T-cell (primary cell): ENCODE data around the gene THSD8. TPM values are rescaled to one million over a fixed set of nuclear protein-coding genes. Genes with fewer than 3 reads are reported as not detected.
"Not testable (repeated sequence)": the region's sequence is repeated elsewhere in the genome, so short reads cannot be mapped to it uniquely, and the experiment has no call there.

Experiments
- ATAC-seq, 4 experiments: fragments of 200-7000 bp in 3 of 4; fragments of 150-1000 bp in 1 of 4; cut with Tn5 transposase; replicated peaks in 1 of 4; 1 replicate in 3 of 4; 2 replicates in 1 of 4; pipeline ENCODE4 v1.10.0; 2021; ENCODE audit warnings: moderate library complexity in 3 of 4, mild to moderate bottlenecking in 2 of 4, moderate number of reproducible peaks in 1 of 4
- CTCF ChIA-PET, 2 donors: fragments of 300-600 bp; sonication (Branson Sonifier 250); formaldehyde crosslinking; loops; one replicate each; lab custom pipeline; 2022; ENCODE audit warnings: antibody characterized with exemption in 2 of 2; lab: Charles Lee
- POLR2A ChIA-PET, 2 donors: fragments of 300-600 bp; sonication (Branson Sonifier 250); formaldehyde crosslinking; loops; one replicate each; lab custom pipeline; 2022; ENCODE audit warnings: antibody characterized with exemption in 2 of 2; lab: Charles Lee
- DNase-seq, 35 experiments: peaks; one replicate each; pipeline versions ENCODE4 v3.0.0 to v3.0.0-alpha.2; 2013 to 2023
- H3K27ac ChIP-seq: one replicate; pipeline ENCODE4 v1.5.1; 2013; ENCODE audit warnings: low read length
- H3K27me3 ChIP-seq, 2 experiments: replicated peaks in 1 of 2; 1 replicate in 1 of 2; 2 replicates in 1 of 2; pipeline versions ENCODE4 v1.6.1 to v1.7.0; 2013; ENCODE audit warnings: low read length in 1 of 2, mixed read lengths in 1 of 2; ENCODE audit not compliant: control insufficient read depth in 2 of 2, insufficient read depth in 2 of 2; ENCODE audit errors: extremely low read depth in 1 of 2
- H3K36me3 ChIP-seq, 2 donors: 1 replicate in 1 of 2; 2 replicates in 1 of 2; pipeline versions ENCODE4 v1.6.1 to v1.7.0; 2013; ENCODE audit warnings: low read length in 1 of 2; ENCODE audit not compliant: control insufficient read depth in 2 of 2, insufficient read depth in 1 of 2; ENCODE audit errors: extremely low read depth in 1 of 2
- H3K4me1 ChIP-seq, 2 experiments: 1 replicate in 1 of 2; 2 replicates in 1 of 2; pipeline versions ENCODE4 v1.6.1 to v1.7.0; 2013; ENCODE audit warnings: low read length in 2 of 2, mixed read lengths in 1 of 2; ENCODE audit not compliant: insufficient read depth in 2 of 2, control insufficient read depth in 1 of 2; ENCODE audit errors: extremely low read depth in 1 of 2
- H3K4me3 ChIP-seq, 2 donors: 1 replicate in 1 of 2; 2 replicates in 1 of 2; pipeline versions ENCODE4 v1.5.1 to v1.7.0; 2013; ENCODE audit warnings: mild to moderate bottlenecking in 2 of 2, low read length in 1 of 2, moderate library complexity in 1 of 2; ENCODE audit not compliant: control insufficient read depth in 1 of 2; ENCODE audit errors: extremely low read depth in 1 of 2
- H3K9me3 ChIP-seq: 2 replicates; pipeline ENCODE4 v1.7.0; 2013
- H3K27ac Mint-ChIP-seq, 2 donors: one replicate each; pipeline ENCODE4 v1.8.0; 2020 to 2021; ENCODE audit warnings: mild to moderate bottlenecking in 2 of 2, mixed read lengths in 2 of 2
- H3K27me3 Mint-ChIP-seq, 2 donors: one replicate each; pipeline ENCODE4 v1.8.0; 2021 to 2022; ENCODE audit warnings: mixed read lengths in 2 of 2
- H3K36me3 Mint-ChIP-seq: one replicate; pipeline ENCODE4 v1.8.0; 2021; ENCODE audit warnings: mixed read lengths
- H3K4me1 Mint-ChIP-seq, 3 donors: one replicate each; pipeline ENCODE4 v1.8.0; 2020 to 2022; ENCODE audit warnings: mixed read lengths in 3 of 3, mild to moderate bottlenecking in 1 of 3
- H3K4me3 Mint-ChIP-seq, 3 donors: one replicate each; pipeline ENCODE4 v1.8.0; 2020 to 2022; ENCODE audit warnings: mild to moderate bottlenecking in 3 of 3, mixed read lengths in 3 of 3, moderate library complexity in 3 of 3
- H3K9me3 Mint-ChIP-seq, 3 donors: one replicate each; pipeline ENCODE4 v1.8.0; 2020 to 2022; ENCODE audit warnings: mixed read lengths in 3 of 3
- WGBS: methylation state at CpG from one replicate; pipeline ENCODE4 v1.1.5; 2013; ENCODE audit warnings: missing lambda C conversion rate; ENCODE audit not compliant: insufficient coverage; 5-methylcytosine and 5-hydroxymethylcytosine counted together
- total RNA-seq, 35 experiments: library from RNA in 6 of 35; stranded (reverse) in 6 of 35; fragments of 120-200 nt in 1 of 35; gene quantifications; one replicate each; pipeline versions ENCODE4 v1.2.1 to v1.2.4 and lab custom pipeline; 2013 to 2026

Gene THSD8
- total RNA-seq, 5 donors from 2014 or later (not counting 1 experiment from before 2014, with no cell fraction given) = 0.63 to 2.4 (median 0.97) TPM; not detected in 1

DNA sequence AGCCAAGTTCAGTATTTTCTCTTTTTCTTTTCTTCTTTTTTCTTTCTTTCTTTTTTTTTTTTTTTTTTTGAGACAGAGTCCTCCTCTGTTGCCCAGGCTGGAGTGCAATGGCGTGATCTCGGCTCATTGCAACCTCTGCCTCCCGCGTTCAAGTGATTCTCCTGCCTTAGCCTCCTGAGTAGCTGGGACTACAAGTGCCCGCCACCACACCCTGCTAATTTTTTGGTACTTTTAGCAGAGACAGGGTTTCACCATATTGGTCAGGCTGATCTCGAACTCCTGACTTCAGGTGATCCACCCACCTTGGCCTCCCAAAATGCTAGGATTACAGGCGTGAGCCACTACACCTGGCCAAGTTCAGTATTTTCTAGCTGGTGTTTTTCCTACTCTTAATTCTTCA, 4.3 kb upstream of the THSD8 start:
- POLR2A ChIA-PET, H3K9me3 Mint-ChIP-seq: not testable (repeated sequence)
- WGBS = 93% methylated on average over 3 of the region's 7 CpGs

GRCh38 chr19:12799742-12800465, 2.0 kb upstream of the THSD8 start:
- ATAC-seq (no peak), DNase-seq (no peak)
- peak overlapping the region in 1 of 2 donors; percentile 96 for H3K4me3 ChIP-seq
- peaks cover 15 to 44% of the 10 kb centered on the region in 2 experiments for H3K4me1 ChIP-seq
- ChIA-PET POLR2A (interaction anchor here (0.6 to 0.7 kb wide), 4 partner anchors 8 to 117 kb away, joined by 3 read pairs; no protein-coding TSS in a partner anchor), CTCF (interaction anchor here (0.6 to 1.4 kb wide), 5 partner anchors 24 to 74 kb away, joined by 3 to 6 read pairs (median 5); no protein-coding TSS in a partner anchor)
- no peaks in the 10 kb centered on the region for H3K9me3 ChIP-seq
- H3K36me3 ChIP-seq = peaks cover 0 to 21% of the 10 kb centered on the region in 2 donors
- 94% methylated on average over 14 of the region's 18 CpGs for WGBS
- H3K4me1 Mint-ChIP-seq = peaks cover 30 to 38% (median 36%) of the 10 kb centered on the region in 3 donors
- H3K9me3 Mint-ChIP-seq = no peaks in the 10 kb centered on the region
- peak overlapping the region; percentile 86 to 87 (median 86) for H3K4me3 Mint-ChIP-seq
- peaks cover 3% of the 10 kb centered on the region for H3K36me3 Mint-ChIP-seq
- H3K27ac Mint-ChIP-seq = peak overlapping the region; percentile 76 to 85
- H3K27me3 Mint-ChIP-seq = no peaks in the 10 kb centered on the region
- H3K27ac ChIP-seq = peak overlapping the region; percentile 18
- H3K27me3 ChIP-seq = no peaks in the 10 kb centered on the region

More for the DNA sequence above, 4.3 kb upstream of the THSD8 start:
- peaks cover 39 to 46% (median 44%) of the 10 kb centered on the region in 3 donors for H3K4me1 Mint-ChIP-seq
- not testable (repeated sequence) for H3K27ac Mint-ChIP-seq, H3K27me3 ChIP-seq, ATAC-seq, DNase-seq, H3K27me3 Mint-ChIP-seq, H3K9me3 ChIP-seq, H3K4me3 ChIP-seq, H3K27ac ChIP-seq, H3K36me3 Mint-ChIP-seq
- H3K4me1 ChIP-seq = peaks cover 25 to 56% of the 10 kb centered on the region in 2 experiments
- peaks cover 0 to 21% of the 10 kb centered on the region in 2 donors for H3K36me3 ChIP-seq
- peak overlapping the region in 1 of 3 donors; percentile 92 for H3K4me3 Mint-ChIP-seq
- CTCF ChIA-PET = interaction anchor here (0.6 to 3.8 kb wide), 9 partner anchors 8 to 153 kb away, joined by 3 to 48 read pairs (median 5); partner anchors contain the start of gene RNASEH2A (in 1 of the 2)

DNA sequence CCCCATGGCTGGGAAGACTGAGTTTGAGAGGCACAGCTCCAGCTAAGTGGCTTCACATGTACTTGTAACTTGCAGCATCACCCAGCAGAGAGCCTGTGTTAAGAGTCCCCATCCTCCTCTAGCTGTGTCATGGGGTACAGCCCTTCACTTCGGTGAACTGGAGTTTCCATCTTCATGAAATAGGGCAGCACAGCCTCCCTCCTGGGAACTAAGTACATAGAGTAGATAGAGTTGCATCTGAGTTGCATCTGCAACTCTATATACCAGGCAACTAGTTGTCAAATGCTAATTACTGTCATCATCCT, 1.5 kb upstream of the THSD8 start:
- no peak for ATAC-seq
- ChIA-PET CTCF (interaction anchor here in 1 of 2 donors (0.6 to 1.4 kb wide), 3 partner anchors 41 to 168 kb away, joined by 3 to 6 read pairs (median 5); no protein-coding TSS in a partner anchor), POLR2A (interaction anchor here (0.6 to 0.7 kb wide), 2 partner anchors 9 to 117 kb away, joined by 3 read pairs; no protein-coding TSS in a partner anchor)
- no peaks in the 10 kb centered on the region for H3K27me3 ChIP-seq
- no peak for DNase-seq
- H3K4me3 ChIP-seq = peak overlapping the region; percentile 93 to 96
- Mint-ChIP-seq H3K36me3 (peaks cover 3% of the 10 kb centered on the region), H3K27ac (peak overlapping the region; percentile 76 to 85), H3K9me3 (no peaks in the 10 kb centered on the region), H3K27me3 (no peaks in the 10 kb centered on the region), H3K4me1 (peaks cover 28 to 35% (median 33%) of the 10 kb centered on the region in 3 donors), H3K4me3 (peak overlapping the region; percentile 86 to 87 (median 86))
- peaks cover 14 to 39% of the 10 kb centered on the region in 2 experiments for H3K4me1 ChIP-seq
- peak overlapping the region; percentile 18 for H3K27ac ChIP-seq
- peaks cover 0 to 21% of the 10 kb centered on the region in 2 donors for H3K36me3 ChIP-seq
- no CpG with 5 or more reads among the region's 1 CpG for WGBS
- no peaks in the 10 kb centered on the region for H3K9me3 ChIP-seq

- ChIA-PET CTCF (interaction anchor here (0.5 to 1.4 kb wide), 4 partner anchors 36 to 290 kb away, joined by 3 to 6 read pairs (median 4); no protein-coding TSS in a partner anchor), POLR2A (interaction anchor here (0.6 to 0.7 kb wide), 4 partner anchors 9 to 1604 kb away, joined by 3 to 7 read pairs (median 3); no protein-coding TSS in a partner anchor)
- Histone ChIP-seq H3K4me1 (peaks cover 11 to 37% of the 10 kb centered on the region in 2 experiments), H3K36me3 (peaks cover 0 to 21% of the 10 kb centered on the region in 2 donors), H3K27me3 (no peaks in the 10 kb centered on the region), H3K27ac (peak overlapping the region; percentile 65), H3K9me3 (no peaks in the 10 kb centered on the region), H3K4me3 (peak overlapping the region; percentile 93 to 96)
- peaks cover 23 to 33% (median 29%) of the 10 kb centered on the region in 3 donors for H3K4me1 Mint-ChIP-seq
- peak; percentile 3 to 17 (median 10) for ATAC-seq
- no peaks in the 10 kb centered on the region for H3K27me3 Mint-ChIP-seq
- peak overlapping the region; percentile 76 to 85 for H3K27ac Mint-ChIP-seq
- WGBS = 7% methylated on average over 30 of the region's 38 CpGs
- H3K9me3 Mint-ChIP-seq = no peaks in the 10 kb centered on the region
- H3K36me3 Mint-ChIP-seq = peaks cover 3% of the 10 kb centered on the region
- peak in 2 of 35 experiments; percentile 11 to 16 for DNase-seq
- H3K4me3 Mint-ChIP-seq = peak overlapping the region; percentile 86 to 87 (median 86)
These were observed 875 bp upstream of the THSD8 start for GRCh38 chr19:12800923-12801465.

- peaks cover 10 to 43% of the 10 kb centered on the region in 2 experiments for H3K4me1 ChIP-seq
- Mint-ChIP-seq H3K36me3 (no peaks in the 10 kb centered on the region), H3K27ac (peak overlapping the region in 1 of 2 donors; percentile 41), H3K9me3 (no peaks in the 10 kb centered on the region), H3K27me3 (no peaks in the 10 kb centered on the region), H3K4me1 (peaks cover 28 to 38% (median 35%) of the 10 kb centered on the region in 3 donors), H3K4me3 (peak overlapping the region; percentile 86 to 87 (median 86))
- H3K9me3 ChIP-seq = no peaks in the 10 kb centered on the region
- H3K27me3 ChIP-seq = peaks cover 0 to 2% of the 10 kb centered on the region in 2 experiments
- H3K27ac ChIP-seq = no peak overlapping the region
- ChIA-PET POLR2A (no interaction called here), CTCF (interaction anchor here in 1 of 2 donors (0.5 kb wide), 1 partner anchor 8 kb away, joined by 5 read pairs; no protein-coding TSS in a partner anchor)
- WGBS = 38% methylated on average over 15 of the region's 22 CpGs
- H3K36me3 ChIP-seq = peaks cover 0 to 15% of the 10 kb centered on the region in 2 donors
- DNase-seq (no peak), ATAC-seq (no peak)
- H3K4me3 ChIP-seq = peak overlapping the region; percentile 93 to 96
These were observed 618 bp downstream of the THSD8 start for GRCh38 chr19:12802267-12803106.
